HG03045 (cell line): ENCODE data around the gene ZBTB7C.

Experiments
- ATAC-seq: cut with Tn5 transposase; IDR thresholded peaks from one replicate; pipeline ENCODE4 v1.9.1; 2021; ENCODE audit warnings: mild to moderate bottlenecking, moderate library complexity; ENCODE audit not compliant: unreplicated experiment

The ZBTB7C gene

DNA sequence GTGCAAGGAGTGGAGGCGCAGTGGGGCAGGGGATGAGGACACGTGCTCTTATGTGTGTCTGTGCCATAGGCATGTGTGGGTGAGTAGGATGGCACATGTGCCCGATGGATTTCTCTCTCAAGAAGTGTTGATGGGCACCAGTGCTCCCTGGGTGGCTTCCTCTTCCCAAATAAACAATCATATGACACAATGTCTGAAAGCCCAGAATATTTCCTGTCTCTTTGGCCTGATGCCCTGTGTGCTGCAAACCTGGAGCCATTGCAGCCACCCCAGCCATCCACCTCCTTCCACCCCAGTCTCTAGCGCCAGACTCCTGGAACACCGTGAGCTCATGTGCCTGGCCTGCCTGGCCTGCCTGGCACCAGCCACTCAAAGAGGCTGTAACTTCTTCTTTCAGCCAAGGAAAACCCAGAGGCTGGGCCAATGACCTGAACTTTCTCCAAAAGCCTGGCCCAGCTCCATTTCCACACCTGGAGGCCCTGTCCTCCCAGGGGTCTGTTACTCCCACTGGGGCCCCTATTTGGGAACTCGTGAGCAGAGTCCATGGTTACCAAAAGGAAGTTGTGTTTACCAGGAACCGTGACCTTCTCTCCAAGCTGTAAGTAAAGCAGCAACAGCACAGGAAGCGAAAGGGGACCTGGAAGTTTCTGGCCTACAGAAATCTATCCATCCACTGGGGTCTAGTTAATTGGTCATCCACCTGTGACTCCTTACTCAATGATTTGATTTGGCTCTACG, 9.5 kb upstream of the ZBTB7C start:
- no peak for ATAC-seq

DNA sequence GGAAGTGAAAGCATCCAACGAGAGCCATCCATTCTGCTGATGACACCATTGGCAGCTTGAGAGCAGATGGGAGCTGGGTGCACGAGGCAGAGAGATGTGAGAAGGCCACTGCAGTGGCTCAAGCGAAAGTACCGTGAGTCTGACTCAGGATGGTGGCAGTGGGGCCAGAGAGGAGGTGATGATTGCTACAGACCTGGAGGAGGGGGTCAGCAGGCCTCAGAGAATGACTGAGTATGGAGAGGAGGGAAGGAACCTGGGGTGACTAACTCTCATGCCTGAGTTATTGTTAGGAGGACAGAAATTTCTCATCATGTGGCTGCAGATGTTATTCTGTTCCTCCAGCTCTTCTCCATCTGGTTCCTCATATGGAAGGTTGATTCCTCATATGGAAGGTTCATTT, 8.8 kb upstream of the ZBTB7C start:
- ATAC-seq, result no peak

DNA sequence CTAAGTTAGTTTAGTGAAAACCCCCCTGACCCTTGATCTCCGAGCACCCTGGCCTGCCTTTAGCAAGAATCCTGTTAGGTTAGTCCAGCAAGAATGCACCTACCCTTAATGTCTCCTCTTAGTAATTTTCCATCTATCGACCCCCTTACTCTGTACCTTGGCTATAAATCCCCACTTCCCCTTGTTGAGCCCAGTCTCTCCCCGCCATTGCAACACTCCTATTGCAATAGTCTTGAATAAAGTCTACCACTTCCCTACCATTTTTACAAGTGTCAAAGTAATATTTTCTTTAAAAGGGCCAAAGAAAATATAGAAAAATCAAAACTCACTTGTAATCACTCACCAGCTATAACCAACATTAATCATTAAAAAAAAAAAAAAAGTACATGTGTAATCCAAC, 4.2 kb upstream of the ZBTB7C start:
- ATAC-seq, result no peak

DNA sequence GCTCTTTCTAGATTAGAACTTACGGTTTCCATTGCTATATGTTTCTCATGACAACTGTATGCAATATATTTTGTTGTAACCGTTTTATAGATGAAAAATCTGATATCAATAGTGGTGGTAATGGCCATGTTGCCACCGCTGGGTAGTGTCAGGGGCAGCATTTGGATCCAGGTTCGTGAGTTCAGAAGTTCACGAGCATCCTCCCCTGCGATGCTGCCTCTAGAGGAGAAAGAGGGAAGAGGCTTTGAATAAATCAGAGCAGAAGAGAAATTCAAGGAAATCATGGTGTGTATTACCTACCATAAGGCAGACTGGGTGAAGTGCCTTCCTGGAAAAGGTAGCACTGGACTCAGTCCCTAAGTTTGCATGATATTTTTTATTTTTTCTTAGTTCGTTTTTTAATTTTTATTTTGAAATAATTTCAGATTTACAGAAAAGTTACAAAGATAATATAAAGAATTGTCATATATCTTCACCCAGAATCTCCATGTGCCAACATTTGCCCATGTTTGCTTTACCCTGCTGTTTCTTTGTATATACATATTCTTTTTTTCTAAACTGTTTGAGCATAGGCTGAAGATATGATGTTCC, 3.3 kb upstream of the ZBTB7C start:
- ATAC-seq, result no peak

DNA sequence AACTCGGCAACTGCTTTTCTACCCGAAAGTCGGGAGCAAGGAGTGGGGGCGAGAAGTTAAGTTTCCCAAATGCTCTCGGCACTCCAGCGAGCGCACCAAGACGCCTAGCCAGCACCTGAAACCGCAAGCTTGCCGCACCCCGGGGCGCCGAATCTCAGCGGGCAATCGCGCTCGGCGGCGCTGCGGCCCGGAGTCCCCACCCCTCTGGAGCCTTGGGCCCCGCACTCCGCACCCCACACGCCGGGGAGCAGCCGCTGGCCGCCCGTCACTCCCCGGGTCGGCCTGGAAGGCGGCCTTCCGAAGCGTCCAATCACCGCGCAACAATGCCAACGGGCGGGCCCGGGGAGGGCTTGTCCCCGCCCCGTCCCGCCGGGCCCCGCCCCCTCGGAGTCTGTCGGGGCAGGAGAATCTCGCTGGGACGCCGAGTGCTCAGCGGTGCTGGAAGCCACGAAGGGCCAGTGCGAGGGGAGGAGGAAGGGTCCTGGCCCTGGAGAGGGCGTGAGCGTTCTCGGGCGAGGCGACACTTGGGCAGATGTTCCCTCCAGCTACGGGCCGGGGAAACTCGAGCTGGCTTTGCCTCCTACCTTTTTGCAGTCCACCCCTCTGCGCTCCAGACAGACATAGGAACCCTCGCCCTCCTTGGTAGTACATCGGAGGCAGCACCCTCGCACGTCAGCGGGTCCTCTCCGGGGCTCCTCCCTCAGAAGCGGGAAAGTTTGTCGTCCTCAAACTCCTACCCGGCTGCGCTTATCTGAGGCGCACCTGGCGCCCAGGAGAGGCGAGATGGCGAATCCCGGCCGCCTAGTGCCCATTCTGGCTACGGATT, 1.1 kb upstream of the ZBTB7C start:
- ATAC-seq, result peak; percentile 97

GRCh38 chr18:48409591-48410094, 460 bp upstream of the ZBTB7C start:
- peak; percentile 18 for ATAC-seq

- ATAC-seq, result no peak
These were observed 964 bp downstream of the ZBTB7C start for GRCh38 chr18:48408111-48408726.

DNA sequence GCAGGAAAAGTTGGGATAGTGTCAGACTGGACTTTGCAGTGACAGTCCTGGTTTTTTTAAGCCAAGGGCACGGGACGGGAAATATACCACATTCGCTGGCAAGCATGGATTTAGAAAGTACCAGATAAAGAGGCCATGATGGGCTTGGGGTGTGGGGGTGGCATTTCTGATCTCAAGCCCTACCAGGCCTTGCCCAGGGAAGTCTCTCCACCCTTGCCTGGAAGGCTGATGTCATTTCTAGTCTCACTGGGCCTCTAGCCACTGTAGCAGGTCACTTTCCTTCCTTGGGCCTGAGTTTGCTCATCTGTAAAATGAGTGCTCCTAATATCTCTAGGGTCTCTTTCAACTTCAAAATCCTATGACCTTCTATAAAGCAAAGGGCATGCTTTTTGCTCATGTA, 1.8 kb downstream of the ZBTB7C start:
- no peak for ATAC-seq

DNA sequence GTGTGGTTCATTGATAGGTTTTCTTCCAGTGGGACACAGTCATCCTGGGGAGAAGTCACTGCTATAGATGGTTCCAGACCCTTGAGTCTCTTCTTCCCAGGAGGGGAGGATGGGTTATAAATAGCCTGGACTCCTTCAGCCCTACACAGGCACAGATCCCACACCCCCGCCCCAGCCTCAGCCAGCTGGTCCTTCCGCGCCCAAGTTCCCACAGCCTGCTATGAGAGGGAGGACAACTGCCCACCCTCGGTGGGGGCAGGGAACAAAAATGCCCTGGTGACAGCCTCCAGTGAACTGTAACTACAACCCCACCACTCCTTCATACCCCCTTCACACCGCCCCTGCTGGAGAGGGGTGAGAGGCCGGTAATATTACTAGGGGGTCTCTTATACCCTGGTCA, 3.2 kb downstream of the ZBTB7C start:
- no peak for ATAC-seq

DNA sequence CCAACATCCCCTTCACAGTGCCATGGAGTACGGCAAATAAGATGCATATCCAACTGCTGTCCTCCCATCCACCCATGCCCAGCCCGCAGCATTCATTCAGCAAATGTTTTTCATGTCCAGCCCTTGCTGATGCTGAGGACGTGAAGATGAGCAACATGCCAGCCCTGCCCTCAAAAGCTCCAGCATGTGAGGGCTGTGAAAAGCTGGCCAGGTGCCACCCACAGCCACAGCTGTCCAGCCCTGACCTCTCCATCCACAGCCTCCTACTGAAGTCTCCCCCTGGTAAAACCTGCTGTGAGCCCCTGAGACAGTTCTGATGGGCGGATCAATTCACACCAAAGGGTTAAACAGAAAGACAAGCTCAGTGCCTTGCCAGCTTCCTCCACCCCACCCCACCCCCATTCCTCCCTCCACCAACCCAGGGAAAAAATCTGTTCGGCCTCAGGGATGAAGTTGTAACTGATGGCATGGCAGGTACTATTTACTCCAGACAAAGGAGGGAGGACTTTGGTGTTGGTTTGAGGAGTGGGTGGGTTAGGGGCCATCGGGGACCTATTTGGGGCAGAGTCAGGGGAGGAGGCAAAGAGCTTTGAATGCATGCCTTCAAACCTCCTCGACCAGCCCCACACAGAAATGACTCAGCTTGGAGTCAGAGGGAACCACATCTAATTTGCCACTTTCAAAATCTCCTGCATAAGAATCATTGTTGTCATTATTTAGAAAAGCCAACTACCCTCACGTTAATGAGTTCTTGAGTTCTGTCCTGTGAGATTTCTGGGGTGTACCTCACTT, 4.3 kb downstream of the ZBTB7C start:
- ATAC-seq, result no peak

DNA sequence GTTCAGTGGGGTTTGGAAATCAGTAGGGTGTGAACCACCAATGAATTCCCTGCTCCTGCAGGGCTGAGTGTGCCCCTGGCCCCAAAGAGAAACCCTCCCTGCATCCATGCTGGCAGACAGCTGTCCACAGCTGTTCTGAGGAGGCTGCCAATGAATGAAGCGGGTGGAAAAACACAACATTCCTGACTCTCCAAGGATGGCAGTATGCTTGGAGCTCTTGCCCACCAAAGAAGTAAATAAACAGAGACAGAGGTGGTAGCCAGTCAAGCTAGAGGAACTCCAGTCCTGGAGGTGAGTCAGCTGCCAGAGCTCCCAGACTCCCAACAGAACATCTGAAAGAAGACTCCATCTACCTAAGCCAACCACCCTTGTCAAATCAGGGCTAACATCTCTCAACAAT, 6.2 kb downstream of the ZBTB7C start:
- no peak for ATAC-seq

DNA sequence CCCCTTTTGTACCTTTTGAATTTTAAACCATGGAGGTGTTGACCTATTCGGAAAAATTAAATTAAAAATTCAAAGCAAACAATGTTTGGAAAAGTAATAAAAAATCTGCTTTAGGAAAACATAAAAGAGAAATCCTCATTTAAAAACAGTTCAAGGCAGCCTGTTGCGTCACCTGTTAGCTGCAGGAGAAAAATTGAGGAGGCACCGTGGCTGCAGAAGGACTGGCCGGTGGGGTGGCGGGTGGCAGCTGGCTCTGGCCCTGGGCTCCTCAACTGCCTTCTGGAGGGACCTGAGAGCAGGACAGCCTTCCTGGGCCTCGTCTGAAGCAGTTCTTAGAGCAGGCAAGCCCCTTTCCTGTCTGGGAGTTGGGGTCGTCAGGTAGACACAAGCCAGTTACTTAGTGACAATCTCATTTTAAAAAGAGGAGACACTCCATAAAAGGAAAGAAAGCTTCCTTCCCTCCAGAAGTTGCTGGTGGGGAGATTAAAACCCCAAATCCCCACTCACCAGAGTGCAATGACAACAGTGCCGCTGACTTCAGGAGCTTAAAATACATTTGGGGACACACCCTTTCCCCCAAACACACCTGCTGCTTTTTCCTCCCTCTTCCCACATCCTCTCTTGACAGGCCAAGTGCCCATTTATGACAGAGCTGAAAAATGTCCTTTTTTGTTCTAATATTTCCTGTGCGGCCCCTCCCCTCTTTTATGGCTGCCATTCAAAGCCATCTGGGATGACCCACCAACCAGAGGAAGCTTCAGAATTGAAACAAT, 9.7 kb downstream of the ZBTB7C start:
- no peak for ATAC-seq

- ATAC-seq, result no peak
These were observed 11.1 kb downstream of the ZBTB7C start for GRCh38 chr18:48398074-48398473.

DNA sequence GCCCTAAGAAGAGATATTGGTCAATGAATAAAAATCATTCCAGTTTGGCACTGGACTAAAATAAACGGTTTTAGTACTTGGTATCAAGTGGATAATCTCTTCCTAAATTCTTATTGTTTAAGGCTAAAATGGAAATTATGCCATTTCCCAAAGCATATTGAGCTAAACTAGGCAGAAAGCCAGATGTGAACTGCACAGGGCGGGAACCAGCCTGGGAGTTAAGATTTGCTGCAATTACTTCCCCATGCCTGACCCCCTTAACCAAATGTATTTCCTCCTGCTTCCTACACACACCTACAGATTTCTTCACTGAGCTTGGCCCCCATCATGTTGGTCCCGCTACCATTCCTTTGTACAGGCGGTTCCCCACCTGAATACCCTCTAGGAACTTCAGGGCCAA, 12.2 kb downstream of the ZBTB7C start:
- ATAC-seq, result no peak

- no peak for ATAC-seq
These were observed 12.6 kb downstream of the ZBTB7C start for GRCh38 chr18:48396561-48396960.

DNA sequence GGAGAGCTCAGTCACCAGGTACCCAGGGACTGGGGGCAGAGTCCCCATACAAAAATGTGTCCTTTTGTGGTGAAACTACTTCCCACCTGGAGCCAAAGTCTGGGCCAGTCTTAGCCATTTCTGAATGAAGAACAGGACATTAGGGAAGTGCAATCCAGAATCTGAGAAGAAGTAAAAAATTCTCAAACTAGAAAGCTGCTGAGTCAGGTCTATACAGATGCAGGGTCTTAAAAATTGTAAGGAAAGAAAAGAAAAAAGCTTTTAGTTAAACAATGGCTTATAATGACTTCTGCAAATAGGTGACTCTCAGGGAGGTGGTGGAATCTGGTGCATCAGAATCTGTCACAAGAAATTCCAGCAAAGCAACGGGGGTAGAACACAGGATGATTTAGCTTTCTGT, 13.5 kb downstream of the ZBTB7C start:
- ATAC-seq, result no peak

DNA sequence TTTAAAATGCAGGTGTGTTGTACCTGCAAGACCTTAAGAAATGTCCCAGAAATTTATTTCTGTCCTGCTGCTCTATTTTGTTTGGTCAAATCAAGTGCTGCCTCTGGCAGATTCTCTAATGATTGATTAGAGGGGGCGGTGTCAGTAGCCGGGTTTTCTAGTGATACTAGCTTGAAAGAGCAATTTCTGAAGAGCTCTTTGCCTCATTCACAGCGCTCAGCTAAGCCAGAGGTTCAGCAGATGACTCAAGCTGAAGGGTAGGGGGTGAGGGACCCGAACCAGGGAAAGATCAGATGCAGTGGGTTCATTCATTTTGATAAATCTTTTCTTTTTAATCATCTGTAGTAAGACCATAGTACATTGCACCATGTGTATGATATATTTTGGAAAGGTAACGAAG, 15.0 kb downstream of the ZBTB7C start:
- no peak for ATAC-seq

- no peak for ATAC-seq
These were observed 15.4 kb downstream of the ZBTB7C start for GRCh38 chr18:48393776-48394175.

- ATAC-seq, result no peak
These were observed 16.0 kb downstream of the ZBTB7C start for GRCh38 chr18:48393170-48393569.

DNA sequence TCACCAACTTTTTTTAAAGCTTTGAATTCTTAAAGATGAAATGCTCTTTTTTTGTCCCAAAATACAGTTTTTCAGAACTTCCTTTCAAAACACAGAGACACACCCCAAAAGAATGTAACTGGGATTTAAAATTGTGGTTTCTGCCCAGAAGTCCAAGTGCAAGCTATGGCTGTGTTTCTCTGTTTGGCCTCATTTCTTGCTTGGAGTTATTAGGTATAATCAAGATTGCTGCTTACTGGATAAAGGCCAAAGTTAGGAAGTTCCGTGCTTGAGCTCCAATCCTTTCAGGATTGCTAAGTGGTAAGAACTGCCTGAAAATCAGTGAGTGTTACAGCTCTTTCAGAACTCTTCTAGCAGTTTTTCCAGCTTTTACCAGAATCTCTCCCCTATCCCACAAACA, 16.9 kb downstream of the ZBTB7C start:
- no peak for ATAC-seq
